Measurements from ENCODE around the gene FAM163B.
A peak's percentile ranks its signal among the peaks of the same experiment; 100 is the strongest.

The FAM163B gene

GRCh38 chr9:133595910-133596309, 13.3 kb downstream of the FAM163B start:
- no peak for DNase-seq

GRCh38 chr9:133594310-133594709, 14.9 kb downstream of the FAM163B start:
- no peak for DNase-seq

GRCh38 chr9:133593587-133594253, 15.5 kb downstream of the FAM163B start:
- DNase-seq, result no peak

- DNase-seq, result peak; percentile 9
These were observed 16.3 kb downstream of the FAM163B start for GRCh38 chr9:133592731-133593409.

- DNase-seq, result no peak
These were observed 17.2 kb downstream of the FAM163B start for GRCh38 chr9:133591985-133592384.

GRCh38 chr9:133591116-133591910, 17.9 kb downstream of the FAM163B start:
- no peak for DNase-seq

- DNase-seq, result no peak
These were observed 18.8 kb downstream of the FAM163B start for GRCh38 chr9:133590231-133590855.

- DNase-seq, result peak; percentile 41
These were observed 19.5 kb downstream of the FAM163B start for GRCh38 chr9:133589454-133590227.

GRCh38 chr9:133587466-133587865, 21.7 kb downstream of the FAM163B start:
- DNase-seq, result no peak

GRCh38 chr9:133587051-133587450, 22.1 kb downstream of the FAM163B start:
- no peak for DNase-seq

GRCh38 chr9:133585481-133586351, 23.5 kb downstream of the FAM163B start:
- no peak for DNase-seq

GRCh38 chr9:133584559-133585476, 24.4 kb downstream of the FAM163B start:
- no peak for DNase-seq

- DNase-seq, result no peak
These were observed 25.0 kb downstream of the FAM163B start for GRCh38 chr9:133584167-133584558.

GRCh38 chr9:133583586-133583985, 25.6 kb downstream of the FAM163B start:
- DNase-seq, result no peak

GRCh38 chr9:133583111-133583510, 26.1 kb downstream of the FAM163B start:
- no peak for DNase-seq

- no peak for DNase-seq
These were observed 26.6 kb downstream of the FAM163B start for GRCh38 chr9:133582501-133583045.

- DNase-seq, result no peak
These were observed 27.5 kb downstream of the FAM163B start for GRCh38 chr9:133581513-133582343.

GRCh38 chr9:133581011-133581410, 28.2 kb downstream of the FAM163B start:
- DNase-seq, result no peak

- DNase-seq, result no peak
These were observed 28.8 kb downstream of the FAM163B start for GRCh38 chr9:133580419-133580738.
